Gastroesophageal sphincter (tissue), 3 donors: ENCODE measurements around the gene CADPS2.

Experiments
- CTCF ChIP-seq, 4 experiments: fragments of 200-600 bp in 2 of 4; fragments of 450-650 bp in 2 of 4; sonication (generic) in 1 of 4; IDR thresholded peaks; one replicate each; pipeline ENCODE4 v1.5.1; 2017 to 2019; ENCODE audit warnings: antibody characterized with exemption in 4 of 4, mild to moderate bottlenecking in 2 of 4, moderate library complexity in 2 of 4
- EP300 ChIP-seq: sonication (generic); formaldehyde crosslinking; IDR thresholded peaks from one replicate; pipeline ENCODE4 v1.6.1; 2017; ENCODE audit warnings: antibody characterized with exemption, mild to moderate bottlenecking
- POLR2A ChIP-seq, 2 donors: fragments of 450-650 bp; IDR thresholded peaks; one replicate each; pipeline ENCODE4 v1.6.1; 2017; ENCODE audit warnings: antibody characterized with exemption in 2 of 2, mild to moderate bottlenecking in 2 of 2, moderate library complexity in 1 of 2
- POLR2AphosphoS5 ChIP-seq: sonication (generic); formaldehyde crosslinking; IDR thresholded peaks from one replicate; pipeline ENCODE4 v1.6.1; 2017; ENCODE audit warnings: antibody characterized with exemption

- TF ChIP-seq CTCF (IDR thresholded peaks at IDR 0.05) (no peak), POLR2AphosphoS5 (no peak), EP300 (no peak), POLR2A (IDR thresholded peaks at IDR 0.05) (no peak)
Measured at GRCh38 chr7:122673951-122674350, 212.3 kb downstream of the CADPS2 start.
